H9 (cell line): Measurements from ENCODE around the gene KIF13A. TPM values are rescaled to one million over a fixed set of nuclear protein-coding genes. Genes with fewer than 3 reads are reported as not detected.

ENCODE experiments used
- DNase-seq: peaks from one replicate; pipeline ENCODE4 v3.0.0-alpha.2; 2017
- H2AFZ ChIP-seq: one replicate; pipeline ENCODE4 v1.6.1; 2013; ENCODE audit warnings: mild to moderate bottlenecking, low read length, control low read depth, moderate library complexity
- H2AK5ac ChIP-seq: 2 replicates; pipeline ENCODE4 v1.6.1; 2013; ENCODE audit warnings: low read length, control low read depth, mixed read lengths; ENCODE audit not compliant: insufficient read length
- H2BK120ac ChIP-seq: one replicate; pipeline ENCODE4 v1.6.1; 2013; ENCODE audit warnings: low read depth, mild to moderate bottlenecking, low read length, control low read depth, inconsistent platforms; ENCODE audit not compliant: poor library complexity, severe bottlenecking
- H2BK12ac ChIP-seq: 2 replicates; pipeline ENCODE4 v1.6.1; 2013; ENCODE audit warnings: low read length, control low read depth, mixed read lengths, low read depth; ENCODE audit not compliant: insufficient read length
- H2BK15ac ChIP-seq: 2 replicates; pipeline ENCODE4 v1.6.1; 2013; ENCODE audit warnings: low read depth, low read length, control low read depth
- H2BK20ac ChIP-seq: one replicate; pipeline ENCODE4 v1.6.1; 2013; ENCODE audit warnings: low read depth, mild to moderate bottlenecking, low read length, control low read depth, inconsistent platforms; ENCODE audit not compliant: poor library complexity, severe bottlenecking
- H2BK5ac ChIP-seq: 2 replicates; pipeline ENCODE4 v1.6.1; 2013; ENCODE audit warnings: low read length, control low read depth, mixed read lengths; ENCODE audit not compliant: insufficient read length
- H3K14ac ChIP-seq: 2 replicates; pipeline ENCODE4 v1.6.1; 2013; ENCODE audit warnings: low read length, control low read depth; ENCODE audit not compliant: insufficient read depth
- H3K18ac ChIP-seq: 2 replicates; pipeline ENCODE4 v1.6.1; 2013; ENCODE audit warnings: low read depth, mild to moderate bottlenecking, mixed read lengths, low read length, control low read depth; ENCODE audit not compliant: insufficient read length
- H3K23ac ChIP-seq: 2 replicates; pipeline ENCODE4 v1.6.1; 2013; ENCODE audit warnings: low read length, control low read depth, mixed read lengths, low read depth; ENCODE audit not compliant: insufficient read length
- H3K23me2 ChIP-seq: 2 replicates; pipeline ENCODE4 v1.6.1; 2013; ENCODE audit warnings: low read depth, mild to moderate bottlenecking, mixed read lengths, low read length, control low read depth; ENCODE audit not compliant: insufficient read length, poor library complexity, severe bottlenecking
- H3K27ac ChIP-seq: 2 replicates; pipeline ENCODE4 v1.5.1; 2013; ENCODE audit warnings: low read length, control low read depth, mixed read lengths, low read depth; ENCODE audit not compliant: insufficient read length
- H3K27me3 ChIP-seq: 2 replicates; pipeline ENCODE4 v1.6.1; 2013; ENCODE audit warnings: low read length, control low read depth, inconsistent platforms; ENCODE audit not compliant: insufficient read depth
- H3K4ac ChIP-seq: 2 replicates; pipeline ENCODE4 v1.6.1; 2013; ENCODE audit warnings: low read depth, mild to moderate bottlenecking, control low read depth, inconsistent platforms, low read length, moderate library complexity
- H3K4me1 ChIP-seq: 2 replicates; pipeline ENCODE4 v1.6.1; 2013; ENCODE audit warnings: low read length, control low read depth, inconsistent platforms; ENCODE audit not compliant: insufficient read depth
- H3K4me2 ChIP-seq: 2 replicates; pipeline ENCODE4 v1.6.1; 2013; ENCODE audit warnings: low read length, control low read depth, mixed read lengths; ENCODE audit not compliant: insufficient read length, insufficient read depth
- H3K56ac ChIP-seq: 2 replicates; pipeline ENCODE4 v1.6.1; 2013; ENCODE audit warnings: low read depth, mild to moderate bottlenecking, mixed read lengths, low read length, control low read depth; ENCODE audit not compliant: insufficient read length
- H3K79me1 ChIP-seq: 2 replicates; pipeline ENCODE4 v1.6.1; 2013; ENCODE audit warnings: low read depth, mild to moderate bottlenecking, moderate library complexity, low read length, control low read depth, inconsistent platforms; ENCODE audit not compliant: insufficient read depth, poor library complexity, severe bottlenecking
- H3K79me2 ChIP-seq: 2 replicates; pipeline ENCODE4 v1.6.1; 2013; ENCODE audit warnings: low read length, control low read depth, inconsistent platforms; ENCODE audit not compliant: insufficient read depth
- H3K9ac ChIP-seq: 2 replicates; pipeline ENCODE4 v1.6.1; 2013; ENCODE audit warnings: low read length, control low read depth, mixed read lengths; ENCODE audit not compliant: insufficient read length; ENCODE audit errors: extremely low read depth
- H3K9me3 ChIP-seq: one replicate; pipeline ENCODE4 v1.6.1; 2013; ENCODE audit warnings: low read depth, low read length, inconsistent platforms; ENCODE audit not compliant: control insufficient read depth
- H3T11ph ChIP-seq: one replicate; pipeline ENCODE4 v1.6.1; 2013; ENCODE audit warnings: mild to moderate bottlenecking, low read length, control low read depth, inconsistent platforms
- H4K20me1 ChIP-seq: one replicate; pipeline ENCODE4 v1.6.1; 2013; ENCODE audit not compliant: control insufficient read depth, insufficient read length, insufficient read depth
- H4K5ac ChIP-seq: 2 replicates; pipeline ENCODE4 v1.6.1; 2013; ENCODE audit warnings: low read depth, mild to moderate bottlenecking, mixed read lengths, low read length, control low read depth; ENCODE audit not compliant: insufficient read length
- H4K8ac ChIP-seq: replicated peaks from 2 replicates; pipeline ENCODE4 v1.6.1; 2013; ENCODE audit warnings: low read length, control low read depth, mixed read lengths, low read depth; ENCODE audit not compliant: insufficient read length
- H4K91ac ChIP-seq: 2 replicates; pipeline ENCODE4 v1.6.1; 2013; ENCODE audit warnings: low read depth, mild to moderate bottlenecking, moderate library complexity, mixed read lengths, low read length, control low read depth; ENCODE audit not compliant: insufficient read length
- H3K27ac Mint-ChIP-seq, 3 experiments: 2 replicates in 2 of 3; 3 replicates in 1 of 3; pipeline ENCODE4 v1.8.0; 2020 to 2021; ENCODE audit warnings: mixed read lengths in 3 of 3, mild to moderate bottlenecking in 1 of 3, moderate library complexity in 1 of 3
- H3K27me3 Mint-ChIP-seq: 2 replicates; pipeline ENCODE4 v1.8.0; 2021; ENCODE audit warnings: low read depth, mild to moderate bottlenecking, moderate library complexity, mixed read lengths
- H3K36me3 Mint-ChIP-seq, 3 experiments: 2 replicates in 2 of 3; 3 replicates in 1 of 3; pipeline ENCODE4 v1.8.0; 2020 to 2021; ENCODE audit warnings: low read depth in 3 of 3, mixed read lengths in 3 of 3; ENCODE audit not compliant: insufficient read depth in 1 of 3
- H3K4me1 Mint-ChIP-seq, 2 experiments: 2 replicates each; pipeline ENCODE4 v1.8.0; 2020; ENCODE audit warnings: mixed read lengths in 2 of 2
- H3K4me3 Mint-ChIP-seq, 2 experiments: 2 replicates in 1 of 2; 3 replicates in 1 of 2; pipeline ENCODE4 v1.8.0; 2020 to 2021; ENCODE audit warnings: mild to moderate bottlenecking in 2 of 2, mixed read lengths in 2 of 2, moderate library complexity in 1 of 2
- H3K9me3 Mint-ChIP-seq, 2 experiments: 2 replicates in 1 of 2; 3 replicates in 1 of 2; pipeline ENCODE4 v1.8.0; 2020; ENCODE audit warnings: mild to moderate bottlenecking in 2 of 2, mixed read lengths in 2 of 2, moderate library complexity in 1 of 2
- WGBS: extraction: QIAGEN DNeasy Blood & Tissue Kit; methylation state at CpG from one replicate; pipeline ENCODE4 v1.1.7; 2013; ENCODE audit warnings: missing lambda C conversion rate, low lambda C conversion rate, mixed read lengths; ENCODE audit not compliant: insufficient read length; ENCODE audit errors: extremely low coverage; 5-methylcytosine and 5-hydroxymethylcytosine counted together
- total RNA-seq: library from RNA; stranded (reverse); gene quantifications from 2 replicates; pipeline ENCODE4 v1.2.1, GENCODE V29; 2021
- TF ChIP-seq, protein P1 (sequence below): fragments of 200-600 bp; sonication (generic); conservative IDR thresholded peaks from 3 replicates; pipeline ENCODE4 v1.8.0; 2021; ENCODE audit warnings: antibody characterized with exemption, mild to moderate bottlenecking

KIF13A gene
- total RNA-seq, 1 experiment from 2014 or later = 38.2 TPM

DNA sequence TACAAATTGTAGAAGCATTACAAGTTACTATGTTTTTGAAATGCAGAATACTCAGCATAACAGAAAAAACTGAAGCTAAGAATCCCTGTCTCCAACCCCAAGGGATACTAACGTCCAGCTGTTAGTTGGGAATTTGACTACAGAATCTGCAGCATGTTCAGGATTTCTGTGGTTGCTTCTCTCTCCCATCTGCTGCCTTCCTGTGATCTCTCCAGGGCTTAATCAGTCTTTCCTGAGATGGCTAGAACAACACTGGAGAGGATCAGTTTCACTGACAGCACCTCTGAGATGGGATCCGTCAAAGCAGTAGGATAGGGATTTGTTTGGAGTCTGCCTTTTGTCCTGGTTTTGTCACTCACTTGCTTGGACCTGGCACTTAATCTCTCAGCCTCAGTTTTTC, 207.4 kb downstream of the KIF13A start:
- Histone ChIP-seq H2BK15ac (peak overlapping the region; percentile 49; the same call in 1 of the 2 replicates), H4K20me1 (no peaks in the 10 kb centered on the region), H3K27ac (peak overlapping the region; percentile 35), H2AFZ (no peak overlapping the region), H4K91ac (no peak overlapping the region), H3K56ac (no peak overlapping the region), H3K14ac (no peak overlapping the region), H4K8ac (no peak overlapping the region), H4K5ac (no peak overlapping the region), H3K4ac (no peak overlapping the region), H3T11ph (no peak overlapping the region), H3K4me2 (no peak overlapping the region), H3K27me3 (no peaks in the 10 kb centered on the region), H2BK5ac (no peak overlapping the region), H3K23me2 (no peaks in the 10 kb centered on the region), H2BK12ac (no peak overlapping the region), H3K4me1 (no peaks in the 10 kb centered on the region; the same call in 1 of the 2 replicates), H2AK5ac (no peak overlapping the region), H3K9me3 (no peaks in the 10 kb centered on the region), H3K18ac (no peak overlapping the region), H3K9ac (no peak overlapping the region), H3K79me2 (no peaks in the 10 kb centered on the region), H2BK120ac (no peak overlapping the region), H2BK20ac (no peak overlapping the region), H3K79me1 (no peaks in the 10 kb centered on the region), H3K23ac (no peak overlapping the region)
- H3K9me3 Mint-ChIP-seq = no peaks in the 10 kb centered on the region
- peaks cover 13 to 14% of the 10 kb centered on the region in 2 experiments for H3K4me1 Mint-ChIP-seq
- H3K36me3 Mint-ChIP-seq = peaks cover 9 to 55% (median 52%) of the 10 kb centered on the region in 3 experiments; a peak in 6 of 7 replicates
- DNase-seq = no peak
- H3K4me3 Mint-ChIP-seq = no peak overlapping the region
- no peaks in the 10 kb centered on the region; the same call in 1 of the 2 replicates for H3K27me3 Mint-ChIP-seq
- H3K27ac Mint-ChIP-seq = peak overlapping the region in 1 of 3 experiments; percentile 77; a peak in 3 of 7 replicates
- TF ChIP-seq, protein P1, sequence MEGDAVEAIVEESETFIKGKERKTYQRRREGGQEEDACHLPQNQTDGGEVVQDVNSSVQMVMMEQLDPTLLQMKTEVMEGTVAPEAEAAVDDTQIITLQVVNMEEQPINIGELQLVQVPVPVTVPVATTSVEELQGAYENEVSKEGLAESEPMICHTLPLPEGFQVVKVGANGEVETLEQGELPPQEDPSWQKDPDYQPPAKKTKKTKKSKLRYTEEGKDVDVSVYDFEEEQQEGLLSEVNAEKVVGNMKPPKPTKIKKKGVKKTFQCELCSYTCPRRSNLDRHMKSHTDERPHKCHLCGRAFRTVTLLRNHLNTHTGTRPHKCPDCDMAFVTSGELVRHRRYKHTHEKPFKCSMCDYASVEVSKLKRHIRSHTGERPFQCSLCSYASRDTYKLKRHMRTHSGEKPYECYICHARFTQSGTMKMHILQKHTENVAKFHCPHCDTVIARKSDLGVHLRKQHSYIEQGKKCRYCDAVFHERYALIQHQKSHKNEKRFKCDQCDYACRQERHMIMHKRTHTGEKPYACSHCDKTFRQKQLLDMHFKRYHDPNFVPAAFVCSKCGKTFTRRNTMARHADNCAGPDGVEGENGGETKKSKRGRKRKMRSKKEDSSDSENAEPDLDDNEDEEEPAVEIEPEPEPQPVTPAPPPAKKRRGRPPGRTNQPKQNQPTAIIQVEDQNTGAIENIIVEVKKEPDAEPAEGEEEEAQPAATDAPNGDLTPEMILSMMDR = no peak
- no CpG with 5 or more reads among the region's 2 CpGs for WGBS
